HepG2 (cell line): ENCODE results near the gene PRM2. TPM values are rescaled to one million over a fixed set of nuclear protein-coding genes. Genes with fewer than 3 reads are reported as not detected.

Source experiments
- AGO2 ChIP-seq: fragments of 200-400 bp; formaldehyde crosslinking; optimal IDR thresholded peaks from 2 replicates; pipeline ENCODE3; 2017; ENCODE audit warnings: mild to moderate bottlenecking, low read depth, low read length, moderate library complexity
- CEBPG ChIP-seq: IDR thresholded peaks from 2 replicates; pipeline ENCODE4 v1.6.1; 2016
- EED ChIP-seq: sonication (generic); formaldehyde crosslinking; IDR thresholded peaks from 2 replicates; pipeline ENCODE4 v1.5.0; 2020; ENCODE audit warnings: mild to moderate bottlenecking, missing genetic modification reagents
- HNRNPH1 ChIP-seq: fragments of 200-400 bp; formaldehyde crosslinking; optimal IDR thresholded peaks from 2 replicates; pipeline ENCODE3; 2017; ENCODE audit warnings: mild to moderate bottlenecking, low read depth, low read length
- MAZ ChIP-seq, 2 experiments: sonication (generic) in 1 of 2; formaldehyde crosslinking in 1 of 2; IDR thresholded peaks; 2 replicates each; pipeline versions ENCODE4 v1.5.0 to v1.6.1; 2012 to 2020; ENCODE audit warnings: low read depth in 2 of 2, mild to moderate bottlenecking in 2 of 2, borderline replicate concordance in 1 of 2, improper control_type of control experiment in 1 of 2, low read length in 1 of 2, missing genetic modification reagents in 1 of 2, moderate library complexity in 1 of 2
- PPARG ChIP-seq: conservative IDR thresholded peaks from 2 replicates; pipeline ENCODE4 v1.6.1; 2016; ENCODE audit warnings: missing biosample characterization, missing genetic modification reagents
- WIZ ChIP-seq: sonication (generic); formaldehyde crosslinking; IDR thresholded peaks from 2 replicates; pipeline ENCODE4 v1.5.1; 2020; ENCODE audit warnings: mild to moderate bottlenecking, missing genetic modification reagents
- ZBTB38 ChIP-seq: sonication (generic); formaldehyde crosslinking; IDR thresholded peaks from 2 replicates; pipeline ENCODE4 v1.5.1; 2020; ENCODE audit warnings: mild to moderate bottlenecking, missing genetic modification reagents
- ZNF263 ChIP-seq: sonication (generic); formaldehyde crosslinking; IDR thresholded peaks from 2 replicates; pipeline ENCODE4 v1.4.0; 2020; ENCODE audit warnings: missing genetic modification reagents
- ZNF296 ChIP-seq: sonication (generic); formaldehyde crosslinking; conservative IDR thresholded peaks from 2 replicates; pipeline ENCODE4 v1.5.0; 2020; ENCODE audit warnings: mild to moderate bottlenecking, missing genetic modification reagents
- ZNF550 ChIP-seq: sonication (generic); formaldehyde crosslinking; IDR thresholded peaks from 2 replicates; pipeline ENCODE4 v1.4.0; 2020; ENCODE audit warnings: mild to moderate bottlenecking, missing genetic modification reagents, borderline replicate concordance
- polyA plus RNA-seq, 8 experiments: library from polyadenylated mRNA; depleted of rRNA in 3 of 8; stranded (reverse) in 7 of 8; unstranded in 1 of 8; fragments of >200 nt; fragmentation: Illumina TruSeq in 4 of 8; extraction: Trizol in 4 of 8; gene quantifications; 2 replicates each; pipeline versions ENCODE4 v1.2.1 to v1.2.3, GENCODE V29; 2011 to 2016; ENCODE audit warnings: low read depth in 4 of 8, missing spikeins in 1 of 8, mixed read lengths in 1 of 8; ENCODE audit not compliant: insufficient read depth in 1 of 8
- total RNA-seq, 5 experiments: library from RNA; depleted of rRNA; stranded (reverse); fragments of >200 nt; fragmentation: Illumina TruSeq; extraction: Trizol; gene quantifications; 2 replicates each; pipeline ENCODE4 v1.2.3, GENCODE V29; 2016; ENCODE audit warnings: low read depth in 1 of 5
- TF ChIP-seq, protein P1 (sequence below): sonication (generic); formaldehyde crosslinking; IDR thresholded peaks from 2 replicates; pipeline ENCODE4 v1.4.0; 2020; ENCODE audit warnings: mild to moderate bottlenecking, missing genetic modification reagents
- TF ChIP-seq, protein P2 (sequence below): sonication (generic); formaldehyde crosslinking; conservative IDR thresholded peaks from 2 replicates; pipeline ENCODE4 v1.8.0; 2022; ENCODE audit warnings: mild to moderate bottlenecking, moderate library complexity, missing genetic modification reagents

PRM2 gene
- total and polyA plus RNA-seq, 2 of the 13 experiments (the other 11 are each of a cell fraction or from before 2014, with no cell fraction given): 0.54 TPM; not detected in 1

DNA sequence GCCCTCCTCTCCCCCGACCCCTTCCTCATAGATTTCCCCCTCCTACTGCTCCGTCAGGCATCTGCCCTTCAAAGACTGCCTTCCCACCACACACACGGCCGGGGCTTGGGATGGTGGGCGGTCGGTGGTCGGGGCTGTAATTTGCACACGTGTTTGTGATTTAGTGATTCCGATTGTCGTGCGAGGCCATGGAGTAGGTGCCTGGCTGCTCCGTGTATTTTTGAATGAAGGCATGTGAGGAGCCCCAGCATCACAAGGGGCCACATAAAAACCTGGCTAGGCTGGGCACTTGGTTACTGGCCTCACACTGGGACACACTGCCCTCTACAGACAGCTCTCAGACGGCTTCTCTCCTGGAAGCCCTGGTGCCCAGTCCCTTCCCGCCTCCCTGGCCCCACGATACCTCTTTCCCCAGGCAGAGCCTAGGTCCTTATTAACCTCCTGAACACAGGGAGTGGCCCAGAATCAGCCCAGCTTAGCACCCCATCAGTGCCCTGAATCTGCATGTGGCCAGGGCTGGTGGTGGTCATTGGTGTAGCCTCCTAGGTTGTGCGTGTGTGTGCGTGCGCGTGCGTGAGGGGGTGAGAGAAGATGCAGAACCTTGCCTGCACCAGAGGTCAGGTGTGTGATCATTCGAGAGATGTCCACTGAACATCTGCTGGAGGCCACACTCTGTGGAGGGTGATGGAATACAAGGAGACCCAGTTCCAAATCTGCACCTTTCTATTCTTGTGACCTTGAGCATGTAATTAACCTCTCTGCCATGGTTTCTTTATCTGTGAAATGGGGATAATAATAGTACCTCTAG is 18.9 kb downstream of the PRM2 start (continued):
- TF ChIP-seq, protein P1, sequence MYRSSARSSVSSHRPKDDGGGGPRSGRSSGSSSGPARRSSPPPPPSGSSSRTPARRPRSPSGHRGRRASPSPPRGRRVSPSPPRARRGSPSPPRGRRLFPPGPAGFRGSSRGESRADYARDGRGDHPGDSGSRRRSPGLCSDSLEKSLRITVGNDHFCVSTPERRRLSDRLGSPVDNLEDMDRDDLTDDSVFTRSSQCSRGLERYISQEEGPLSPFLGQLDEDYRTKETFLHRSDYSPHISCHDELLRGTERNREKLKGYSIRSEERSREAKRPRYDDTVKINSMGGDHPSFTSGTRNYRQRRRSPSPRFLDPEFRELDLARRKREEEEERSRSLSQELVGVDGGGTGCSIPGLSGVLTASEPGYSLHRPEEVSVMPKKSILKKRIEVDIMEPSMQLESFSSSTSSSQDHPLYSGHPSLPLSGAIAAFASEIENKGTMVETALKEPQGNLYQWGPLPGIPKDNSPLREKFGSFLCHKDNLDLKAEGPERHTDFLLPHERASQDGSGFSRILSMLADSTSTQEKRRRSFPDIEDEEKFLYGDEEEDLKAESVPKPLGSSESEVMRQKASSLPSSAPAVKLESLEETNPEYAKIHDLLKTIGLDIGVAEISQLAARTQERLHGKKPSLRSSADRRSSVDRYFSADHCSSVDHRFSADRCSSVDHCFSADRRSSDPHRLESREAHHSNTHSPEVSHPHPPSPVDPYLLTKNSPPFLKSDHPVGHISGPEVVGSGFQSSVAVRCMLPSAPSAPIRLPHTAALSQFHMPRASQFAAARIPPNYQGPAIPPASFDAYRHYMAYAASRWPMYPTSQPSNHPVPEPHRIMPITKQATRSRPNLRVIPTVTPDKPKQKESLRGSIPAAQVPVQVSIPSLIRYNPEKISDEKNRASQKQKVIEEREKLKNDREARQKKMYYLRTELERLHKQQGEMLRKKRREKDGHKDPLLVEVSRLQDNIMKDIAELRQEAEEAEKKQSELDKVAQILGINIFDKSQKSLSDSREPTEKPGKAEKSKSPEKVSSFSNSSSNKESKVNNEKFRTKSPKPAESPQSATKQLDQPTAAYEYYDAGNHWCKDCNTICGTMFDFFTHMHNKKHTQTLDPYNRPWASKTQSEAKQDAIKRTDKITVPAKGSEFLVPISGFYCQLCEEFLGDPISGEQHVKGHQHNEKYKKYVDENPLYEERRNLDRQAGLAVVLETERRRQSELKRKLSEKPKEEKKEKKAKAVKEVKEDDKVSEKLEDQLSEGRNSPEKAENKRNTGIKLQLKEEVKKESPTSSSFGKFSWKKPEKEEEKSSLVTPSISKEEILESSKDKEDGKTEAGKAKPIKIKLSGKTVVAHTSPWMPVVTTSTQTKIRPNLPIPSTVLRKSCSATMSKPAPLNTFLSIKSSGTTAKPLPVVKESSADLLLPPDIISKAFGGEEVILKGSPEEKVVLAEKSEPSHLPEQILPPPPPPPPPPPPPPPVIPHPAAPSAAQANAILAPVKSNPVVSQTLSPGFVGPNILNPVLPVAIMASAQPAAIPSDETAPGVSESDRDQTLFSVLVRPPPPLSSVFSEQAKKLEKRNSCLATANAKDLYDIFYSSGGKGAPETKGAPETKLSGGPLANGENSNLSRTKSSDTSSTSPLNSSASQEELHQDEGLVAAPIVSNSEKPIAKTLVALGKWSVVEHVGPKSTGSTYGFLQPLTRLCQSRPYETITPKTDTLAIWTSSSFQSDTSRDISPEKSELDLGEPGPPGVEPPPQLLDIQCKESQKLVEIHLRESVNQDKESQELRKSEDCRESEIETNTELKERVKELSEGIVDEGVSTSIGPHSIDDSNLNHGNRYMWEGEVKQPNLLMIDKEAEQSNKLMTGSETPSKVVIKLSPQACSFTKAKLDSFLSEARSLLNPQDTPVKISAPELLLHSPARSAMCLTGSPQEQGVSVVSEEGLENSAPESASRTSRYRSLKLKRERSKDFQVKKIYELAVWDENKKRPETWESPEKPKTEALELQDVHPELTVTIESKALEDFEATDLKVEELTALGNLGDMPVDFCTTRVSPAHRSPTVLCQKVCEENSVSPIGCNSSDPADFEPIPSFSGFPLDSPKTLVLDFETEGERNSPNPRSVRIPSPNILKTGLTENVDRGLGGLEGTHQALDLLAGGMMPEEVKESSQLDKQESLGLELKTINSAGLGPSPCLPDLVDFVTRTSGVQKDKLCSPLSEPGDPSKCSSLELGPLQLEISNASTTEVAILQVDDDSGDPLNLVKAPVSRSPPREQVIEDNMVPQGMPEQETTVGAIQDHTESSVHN (CRISPR knock-in tag): peak; percentile 93
- peak; percentile 96 for TF ChIP-seq ZBTB38 (CRISPR knock-in tag)
- peak; percentile 25 for TF ChIP-seq AGO2
- TF ChIP-seq ZNF296 (CRISPR knock-in tag): peak; percentile 71
- TF ChIP-seq ZNF550 (CRISPR knock-in tag): peak; percentile 26; the same call in 1 of the 2 replicates
- TF ChIP-seq HNRNPH1: no peak
- TF ChIP-seq, protein P2, sequence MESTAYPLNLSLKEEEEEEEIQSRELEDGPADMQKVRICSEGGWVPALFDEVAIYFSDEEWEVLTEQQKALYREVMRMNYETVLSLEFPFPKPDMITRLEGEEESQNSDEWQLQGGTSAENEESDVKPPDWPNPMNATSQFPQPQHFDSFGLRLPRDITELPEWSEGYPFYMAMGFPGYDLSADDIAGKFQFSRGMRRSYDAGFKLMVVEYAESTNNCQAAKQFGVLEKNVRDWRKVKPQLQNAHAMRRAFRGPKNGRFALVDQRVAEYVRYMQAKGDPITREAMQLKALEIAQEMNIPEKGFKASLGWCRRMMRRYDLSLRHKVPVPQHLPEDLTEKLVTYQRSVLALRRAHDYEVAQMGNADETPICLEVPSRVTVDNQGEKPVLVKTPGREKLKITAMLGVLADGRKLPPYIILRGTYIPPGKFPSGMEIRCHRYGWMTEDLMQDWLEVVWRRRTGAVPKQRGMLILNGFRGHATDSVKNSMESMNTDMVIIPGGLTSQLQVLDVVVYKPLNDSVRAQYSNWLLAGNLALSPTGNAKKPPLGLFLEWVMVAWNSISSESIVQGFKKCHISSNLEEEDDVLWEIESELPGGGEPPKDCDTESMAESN (CRISPR knock-in tag): no peak; the same call in 1 of the 2 replicates
- TF ChIP-seq MAZ (IDR thresholded peaks at IDR 0.05; ENCODE audit: borderline replicate concordance, low read depth, low read length): no peak
- no peak for TF ChIP-seq MAZ (CRISPR knock-in tag; IDR thresholded peaks at IDR 0.05; ENCODE audit: low read depth)
- no peak for TF ChIP-seq PPARG
- peak; percentile 69 for TF ChIP-seq ZNF263 (CRISPR knock-in tag)
- no peak for TF ChIP-seq EED (CRISPR knock-in tag)
- TF ChIP-seq WIZ (CRISPR knock-in tag): 0 out of 2 replicates have a peak, but pooled peaks have one; percentile 41
- TF ChIP-seq CEBPG (CRISPR knock-in tag): peak; percentile 24
